ENCODE data around the gene LYZL6.

LYZL6 gene

DNA sequence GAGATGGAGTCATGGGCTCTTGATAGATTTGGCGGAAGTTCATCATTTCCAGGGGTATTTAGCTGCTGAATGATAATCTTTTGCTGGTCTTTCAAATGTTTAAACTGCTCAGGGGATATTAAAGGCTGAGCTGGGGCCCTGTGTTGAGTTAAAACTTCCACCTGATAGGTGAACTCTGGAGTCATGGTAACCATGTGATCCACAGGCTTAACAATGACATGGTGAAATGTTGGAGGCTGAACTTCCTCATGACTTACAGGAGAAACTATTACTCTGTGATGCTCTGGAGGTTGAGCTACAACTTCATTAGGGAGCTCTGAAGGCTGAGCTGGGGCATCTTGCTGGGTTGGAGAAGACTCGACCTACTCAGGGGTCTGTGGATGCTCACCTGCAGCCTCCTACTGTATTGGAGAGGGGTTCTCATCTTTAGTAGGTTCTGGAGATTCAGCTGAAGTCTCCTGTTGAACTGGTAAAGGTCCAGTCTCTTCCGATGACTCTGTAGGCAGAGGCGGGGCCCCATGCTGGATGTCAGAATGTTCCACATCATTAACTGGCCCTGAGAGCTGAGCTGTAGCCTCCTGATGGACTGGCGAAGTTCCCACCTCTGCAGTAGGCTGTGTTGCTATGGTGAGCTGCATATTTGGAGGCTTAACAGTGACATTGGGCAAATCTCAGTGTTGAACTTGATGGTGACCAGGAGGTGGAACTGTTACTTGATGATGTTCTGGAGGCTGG is 37.2 kb downstream of the LYZL6 start:
- Histone ChIP-seq H3K9ac (ENCODE audit: low read length) (no peak overlapping the region), H3K4me1 (ENCODE audit: insufficient read depth, low read length, severe bottlenecking) (no peaks in the 10 kb centered on the region), H3K9me3 (ENCODE audit: low read length) (no peaks in the 10 kb centered on the region), H3K36me3 (ENCODE audit: insufficient read depth, low read length) (no peaks in the 10 kb centered on the region), H4K20me1 (ENCODE audit: insufficient read depth, low read length) (no peaks in the 10 kb centered on the region), H2AFZ (ENCODE audit: low read length) (no peak overlapping the region), H3K4me2 (ENCODE audit: low read length) (no peak overlapping the region), H3K27me3 (ENCODE audit: insufficient read depth, low read length) (no peaks in the 10 kb centered on the region), H3K27ac (ENCODE audit: low read depth, low read length, poor library complexity, severe bottlenecking) (no peak overlapping the region), H3K79me2 (ENCODE audit: insufficient read depth, low read length) (no peaks in the 10 kb centered on the region), H3F3A (ENCODE audit: insufficient read depth, low read length) (no peaks in the 10 kb centered on the region), H3K9me2 (ENCODE audit: low read depth, low read length) (no peaks in the 10 kb centered on the region), H3K4me3 (ENCODE audit: low read depth, low read length, poor library complexity, severe bottlenecking) (no peak overlapping the region)
- TF ChIP-seq EZH2 (IDR thresholded peaks at IDR 0.05; ENCODE audit: borderline replicate concordance, low read length), result no peak
- TF ChIP-seq CTCF (IDR thresholded peaks at IDR 0.05; ENCODE audit: low read length), result no peak

DNA sequence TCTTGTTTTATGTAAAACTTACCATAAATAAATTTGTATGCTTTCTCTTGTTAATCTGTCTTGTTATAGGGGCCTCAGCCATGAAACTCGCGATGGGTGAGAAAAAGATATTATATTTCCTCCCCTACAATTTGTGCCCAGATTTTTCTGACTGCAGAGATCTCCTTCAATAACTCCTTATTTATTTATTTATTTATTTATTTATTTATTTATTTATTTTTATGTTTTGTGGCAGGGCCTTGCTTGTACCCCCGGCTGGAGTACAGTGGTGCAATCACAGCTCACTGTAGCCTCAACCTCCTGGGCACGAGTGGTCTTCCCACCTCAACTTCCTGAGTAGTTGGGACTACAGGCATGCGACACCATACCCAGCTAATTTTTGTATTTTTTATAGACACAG is 40.1 kb downstream of the LYZL6 start:
- no peak for TF ChIP-seq EZH2 (IDR thresholded peaks at IDR 0.05; ENCODE audit: borderline replicate concordance, low read length)
- TF ChIP-seq CTCF (IDR thresholded peaks at IDR 0.05; ENCODE audit: low read length), result no peak
- Histone ChIP-seq H3K27me3 (ENCODE audit: insufficient read depth, low read length) (no peaks in the 10 kb centered on the region), H3F3A (ENCODE audit: insufficient read depth, low read length) (no peaks in the 10 kb centered on the region), H3K9me2 (ENCODE audit: low read depth, low read length) (no peaks in the 10 kb centered on the region), H4K20me1 (ENCODE audit: insufficient read depth, low read length) (no peaks in the 10 kb centered on the region), H3K4me1 (ENCODE audit: insufficient read depth, low read length, severe bottlenecking) (no peaks in the 10 kb centered on the region), H3K9me3 (ENCODE audit: low read length) (no peaks in the 10 kb centered on the region), H3K4me3 (ENCODE audit: low read depth, low read length, poor library complexity, severe bottlenecking) (no peak overlapping the region), H3K9ac (ENCODE audit: low read length) (no peak overlapping the region), H2AFZ (ENCODE audit: low read length) (no peak overlapping the region), H3K4me2 (ENCODE audit: low read length) (no peak overlapping the region), H3K79me2 (ENCODE audit: insufficient read depth, low read length) (no peaks in the 10 kb centered on the region), H3K27ac (ENCODE audit: low read depth, low read length, poor library complexity, severe bottlenecking) (no peak overlapping the region), H3K36me3 (ENCODE audit: insufficient read depth, low read length) (no peaks in the 10 kb centered on the region)

GRCh38 chr17:35901631-35902175 is 41.8 kb downstream of the LYZL6 start:
- H4K20me1 ChIP-seq (ENCODE audit: insufficient read depth, low read length), result no peaks in the 10 kb centered on the region
- H3F3A ChIP-seq (ENCODE audit: insufficient read depth, low read length), result no peaks in the 10 kb centered on the region
- H2AFZ ChIP-seq (ENCODE audit: low read length), result no peak overlapping the region
- H3K9ac ChIP-seq (ENCODE audit: low read length), result no peak overlapping the region
- TF ChIP-seq CTCF (IDR thresholded peaks at IDR 0.05; ENCODE audit: low read length), result no peak
- TF ChIP-seq EZH2 (IDR thresholded peaks at IDR 0.05; ENCODE audit: borderline replicate concordance, low read length), result no peak
- H3K9me3 ChIP-seq (ENCODE audit: low read length), result no peaks in the 10 kb centered on the region
- no peaks in the 10 kb centered on the region for H3K27me3 ChIP-seq (ENCODE audit: insufficient read depth, low read length)
- no peaks in the 10 kb centered on the region for H3K36me3 ChIP-seq (ENCODE audit: insufficient read depth, low read length)
- no peaks in the 10 kb centered on the region for H3K9me2 ChIP-seq (ENCODE audit: low read depth, low read length)
- no peaks in the 10 kb centered on the region for H3K79me2 ChIP-seq (ENCODE audit: insufficient read depth, low read length)
- H3K4me1 ChIP-seq (ENCODE audit: insufficient read depth, low read length, severe bottlenecking), result no peaks in the 10 kb centered on the region
- H3K27ac ChIP-seq (ENCODE audit: low read depth, low read length, poor library complexity, severe bottlenecking), result no peak overlapping the region
- no peak overlapping the region for H3K4me3 ChIP-seq (ENCODE audit: low read depth, low read length, poor library complexity, severe bottlenecking)
- no peak overlapping the region for H3K4me2 ChIP-seq (ENCODE audit: low read length)

All from OCI-LY1 (cell line).